Sigmoid colon (tissue), 4 donors: ENCODE data around the gene TMEM37.

Source experiments
- POLR2AphosphoS5 ChIP-seq, 4 donors: sonication (generic); formaldehyde crosslinking; IDR thresholded peaks; one replicate each; pipeline ENCODE4 v1.6.1; 2017; ENCODE audit warnings: antibody characterized with exemption in 4 of 4
- TF ChIP-seq, protein P1 (sequence below), 4 experiments: fragments of 450-650 bp in 3 of 4; fragments of 200-600 bp in 1 of 4; IDR thresholded peaks; one replicate each; pipeline ENCODE4 v1.5.1; 2016 to 2019; ENCODE audit warnings: antibody characterized with exemption in 4 of 4, mild to moderate bottlenecking in 3 of 4, moderate library complexity in 2 of 4

DNA sequence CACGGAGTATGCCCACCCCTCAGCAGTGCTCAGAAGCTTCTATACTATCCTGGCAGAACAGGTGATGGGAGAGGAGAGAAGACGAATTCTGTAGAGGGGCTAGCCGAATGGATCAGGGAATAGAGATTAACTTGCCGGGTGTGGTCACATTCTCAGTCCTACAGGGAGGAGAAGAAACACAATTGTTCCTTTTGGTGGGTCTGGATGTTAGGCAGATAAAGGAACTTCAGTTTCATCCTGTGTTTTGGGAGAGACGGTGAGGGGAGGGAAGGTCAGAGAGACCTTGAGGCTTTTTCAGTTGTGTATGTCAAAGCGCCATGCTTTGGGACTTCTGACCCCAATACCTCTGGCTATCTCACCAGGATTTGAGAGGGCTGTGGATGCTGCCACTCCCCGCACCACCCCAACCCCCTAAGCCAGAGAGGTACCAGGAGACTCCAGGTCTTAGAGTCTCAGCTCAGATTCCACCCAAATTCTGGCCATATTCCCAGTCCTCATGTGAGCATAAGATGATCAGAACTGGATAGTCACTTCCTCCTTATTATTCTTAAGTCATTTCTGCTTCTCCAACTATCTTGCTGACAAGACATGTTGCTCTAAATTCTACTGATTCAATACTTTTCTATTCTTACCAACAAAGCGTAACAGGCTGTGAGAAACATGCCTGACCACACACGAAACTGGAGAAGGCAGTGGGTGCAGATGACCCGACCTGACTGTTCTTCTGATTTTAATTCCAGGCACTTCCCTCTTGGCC, 2.3 kb upstream of the TMEM37 start:
- TF ChIP-seq, protein P1, sequence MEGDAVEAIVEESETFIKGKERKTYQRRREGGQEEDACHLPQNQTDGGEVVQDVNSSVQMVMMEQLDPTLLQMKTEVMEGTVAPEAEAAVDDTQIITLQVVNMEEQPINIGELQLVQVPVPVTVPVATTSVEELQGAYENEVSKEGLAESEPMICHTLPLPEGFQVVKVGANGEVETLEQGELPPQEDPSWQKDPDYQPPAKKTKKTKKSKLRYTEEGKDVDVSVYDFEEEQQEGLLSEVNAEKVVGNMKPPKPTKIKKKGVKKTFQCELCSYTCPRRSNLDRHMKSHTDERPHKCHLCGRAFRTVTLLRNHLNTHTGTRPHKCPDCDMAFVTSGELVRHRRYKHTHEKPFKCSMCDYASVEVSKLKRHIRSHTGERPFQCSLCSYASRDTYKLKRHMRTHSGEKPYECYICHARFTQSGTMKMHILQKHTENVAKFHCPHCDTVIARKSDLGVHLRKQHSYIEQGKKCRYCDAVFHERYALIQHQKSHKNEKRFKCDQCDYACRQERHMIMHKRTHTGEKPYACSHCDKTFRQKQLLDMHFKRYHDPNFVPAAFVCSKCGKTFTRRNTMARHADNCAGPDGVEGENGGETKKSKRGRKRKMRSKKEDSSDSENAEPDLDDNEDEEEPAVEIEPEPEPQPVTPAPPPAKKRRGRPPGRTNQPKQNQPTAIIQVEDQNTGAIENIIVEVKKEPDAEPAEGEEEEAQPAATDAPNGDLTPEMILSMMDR (IDR thresholded peaks at IDR 0.05): no peak
- peak in 2 of 4 donors; percentile 25 to 30 for TF ChIP-seq POLR2AphosphoS5 (IDR thresholded peaks at IDR 0.05)
